H7 (cell line): Measurements from ENCODE around the gene ABCG8. TPM values are rescaled to one million over a fixed set of nuclear protein-coding genes. Genes with fewer than 3 reads are reported as not detected.

Source experiments
- DNase-seq: peaks from one replicate; pipeline ENCODE4 v3.0.0; 2012
- H3K27me3 ChIP-seq: 2 replicates; pipeline ENCODE4 v1.6.0; 2011; ENCODE audit warnings: mild to moderate bottlenecking, low read length; ENCODE audit not compliant: control insufficient read depth, insufficient read depth
- H3K36me3 ChIP-seq: replicated peaks from 2 replicates; pipeline ENCODE4 v1.5.1; 2011; ENCODE audit warnings: low read length; ENCODE audit not compliant: control insufficient read depth, insufficient read depth
- H3K4me3 ChIP-seq: 2 replicates; pipeline ENCODE4 v1.5.1; 2011; ENCODE audit warnings: low read depth, mild to moderate bottlenecking, control low read depth, low read length, moderate library complexity; ENCODE audit not compliant: insufficient read depth
- total RNA-seq: library from RNA; depleted of rRNA; stranded (reverse); fragments of >200 nt; shearing (Covaris generic); gene quantifications from 2 replicates; pipeline ENCODE4 v1.2.3, GENCODE V29; 2014

The ABCG8 gene
- total RNA-seq, 1 experiment from 2014 or later = not detected

DNA sequence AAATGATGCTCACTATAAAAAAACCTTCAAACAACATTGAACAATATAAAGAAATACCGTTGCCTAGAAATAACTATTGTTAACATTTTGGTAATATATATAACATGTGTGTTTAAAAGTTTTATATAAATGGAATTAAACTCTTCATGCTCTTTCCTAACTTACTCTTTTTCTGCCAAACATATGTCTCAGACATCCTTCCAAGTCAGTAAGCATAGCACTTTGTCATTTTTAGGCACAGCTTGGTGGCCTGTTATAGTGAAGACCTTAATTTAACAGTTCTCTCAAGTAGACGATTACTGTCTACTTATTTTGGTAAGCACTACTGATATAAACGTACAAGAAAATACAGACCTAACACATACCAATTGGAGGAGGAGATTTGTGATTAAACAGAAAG lies 24.1 kb upstream of the ABCG8 start:
- no peaks in the 10 kb centered on the region for H3K36me3 ChIP-seq
- H3K4me3 ChIP-seq = no peak overlapping the region
- H3K27me3 ChIP-seq = no peaks in the 10 kb centered on the region
- DNase-seq = no peak

DNA sequence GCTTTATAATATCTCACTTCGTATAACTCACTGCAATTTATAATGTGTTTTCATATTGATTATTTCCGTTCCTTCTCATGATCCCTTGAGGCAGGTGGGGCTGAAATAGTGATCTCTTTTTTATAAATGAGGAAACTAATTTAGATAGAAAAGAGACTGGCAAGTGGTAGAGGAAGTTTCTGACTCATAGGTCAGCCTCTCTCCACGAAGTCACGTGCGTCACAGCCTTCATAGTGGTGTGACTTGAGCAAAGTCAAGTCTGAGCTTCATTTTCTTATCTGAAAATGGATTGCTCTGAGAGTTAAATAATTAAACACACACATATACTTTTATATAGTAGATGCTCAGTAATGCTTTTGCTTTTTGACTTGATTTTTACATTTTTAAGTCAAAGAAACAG lies 20.0 kb upstream of the ABCG8 start:
- Histone ChIP-seq H3K36me3 (no peaks in the 10 kb centered on the region), H3K27me3 (no peaks in the 10 kb centered on the region), H3K4me3 (no peak overlapping the region)
- no peak for DNase-seq

GRCh38 chr2:43819491-43820163 lies 19.1 kb upstream of the ABCG8 start:
- no peak overlapping the region for H3K4me3 ChIP-seq
- no peaks in the 10 kb centered on the region for H3K27me3 ChIP-seq
- H3K36me3 ChIP-seq = no peaks in the 10 kb centered on the region
- no peak for DNase-seq

DNA sequence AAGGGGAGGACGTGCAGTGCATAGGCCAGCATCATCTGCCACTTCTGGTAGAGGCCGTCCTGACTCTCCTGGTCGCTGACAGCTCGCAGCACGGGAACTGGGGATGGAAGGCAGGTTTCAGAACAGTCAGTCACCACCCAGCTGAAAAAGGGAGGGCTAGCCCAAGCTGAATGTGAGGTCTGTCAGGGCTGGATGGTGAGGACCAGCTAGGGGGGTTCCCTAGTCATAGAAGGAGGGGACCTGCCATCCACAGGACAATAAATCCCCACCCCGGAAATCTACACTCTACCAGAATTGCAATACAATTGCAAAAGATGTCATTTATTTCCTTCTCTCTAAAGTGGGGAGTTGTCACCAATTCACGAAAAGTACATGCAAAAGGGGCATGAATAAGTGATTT lies 15.9 kb upstream of the ABCG8 start:
- Histone ChIP-seq H3K4me3 (no peak overlapping the region), H3K27me3 (no peaks in the 10 kb centered on the region), H3K36me3 (no peaks in the 10 kb centered on the region)
- no peak for DNase-seq

GRCh38 chr2:43823751-43824150 lies 15.0 kb upstream of the ABCG8 start:
- DNase-seq = peak; percentile 13
- H3K4me3 ChIP-seq = no peak overlapping the region
- no peaks in the 10 kb centered on the region for H3K27me3 ChIP-seq
- no peaks in the 10 kb centered on the region for H3K36me3 ChIP-seq

GRCh38 chr2:43824512-43824911 lies 14.3 kb upstream of the ABCG8 start:
- H3K36me3 ChIP-seq = no peaks in the 10 kb centered on the region
- no peak for DNase-seq
- no peak overlapping the region for H3K4me3 ChIP-seq
- H3K27me3 ChIP-seq = no peaks in the 10 kb centered on the region

GRCh38 chr2:43824951-43825493 lies 13.7 kb upstream of the ABCG8 start:
- Histone ChIP-seq H3K36me3 (no peaks in the 10 kb centered on the region), H3K27me3 (no peaks in the 10 kb centered on the region), H3K4me3 (no peak overlapping the region)
- DNase-seq = peak; percentile 2

- Histone ChIP-seq H3K4me3 (no peak overlapping the region), H3K27me3 (no peaks in the 10 kb centered on the region), H3K36me3 (no peaks in the 10 kb centered on the region)
- DNase-seq = no peak
Measured at GRCh38 chr2:43825841-43826240, 12.9 kb upstream of the ABCG8 start.

DNA sequence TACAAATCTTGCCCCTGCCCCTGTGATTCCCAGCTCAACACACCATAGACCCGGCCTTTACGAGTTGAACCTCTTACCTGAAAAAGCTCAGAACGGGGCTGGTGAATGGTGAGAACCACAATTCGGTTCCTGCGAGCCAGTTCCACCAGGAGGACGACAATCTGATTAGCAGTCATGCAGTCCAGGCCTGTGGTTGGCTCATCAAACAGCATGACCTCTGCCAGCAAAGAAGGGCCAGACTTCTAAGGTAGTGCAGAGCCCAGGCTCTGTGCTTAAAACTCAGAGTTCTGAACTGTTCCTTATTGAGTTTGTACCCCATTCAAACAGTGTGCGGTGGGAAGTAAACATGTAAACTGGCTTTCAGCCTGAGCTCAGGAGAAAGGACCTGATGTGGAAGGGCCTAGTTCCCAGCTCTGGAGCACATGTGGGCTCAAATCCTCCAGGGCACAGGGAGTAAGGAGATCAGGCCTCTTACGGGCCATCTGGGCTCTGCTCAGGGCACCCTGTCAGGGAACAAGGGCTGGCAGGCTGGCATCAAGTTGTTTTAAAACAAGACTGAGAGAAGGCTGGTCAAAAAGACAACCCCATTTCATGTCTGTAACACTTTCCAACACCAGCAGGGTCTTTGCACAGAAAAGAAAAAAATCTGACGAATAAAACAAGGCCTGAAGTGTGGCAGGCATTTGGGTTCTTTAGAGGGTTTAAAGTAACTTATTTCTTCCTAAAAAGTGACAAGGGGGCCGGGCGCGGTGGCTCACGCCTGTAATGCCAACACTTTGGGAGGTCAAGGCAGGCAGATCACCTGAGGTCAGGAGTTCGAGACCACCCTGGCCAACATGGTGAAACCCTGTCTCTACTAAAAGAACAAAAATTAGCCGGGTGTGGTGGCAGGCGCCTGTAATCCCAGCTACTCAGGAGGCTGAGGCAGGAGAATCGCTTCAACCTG lies 12.2 kb upstream of the ABCG8 start:
- DNase-seq = peak; percentile 4
- Histone ChIP-seq H3K27me3 (no peaks in the 10 kb centered on the region; the same call in 1 of the 2 replicates), H3K36me3 (no peaks in the 10 kb centered on the region), H3K4me3 (no peak overlapping the region)

- Histone ChIP-seq H3K27me3 (no peaks in the 10 kb centered on the region; the same call in 1 of the 2 replicates), H3K4me3 (peak overlapping the region; percentile 29; the same call in 1 of the 2 replicates), H3K36me3 (no peaks in the 10 kb centered on the region)
- DNase-seq = peak; percentile 61
Measured at GRCh38 chr2:43831543-43832294, 7.1 kb upstream of the ABCG8 start.

GRCh38 chr2:43832457-43832856 lies 6.3 kb upstream of the ABCG8 start:
- no peaks in the 10 kb centered on the region; the same call in 1 of the 2 replicates for H3K27me3 ChIP-seq
- peak; percentile 17 for DNase-seq
- H3K4me3 ChIP-seq = no peak overlapping the region
- no peaks in the 10 kb centered on the region for H3K36me3 ChIP-seq

DNA sequence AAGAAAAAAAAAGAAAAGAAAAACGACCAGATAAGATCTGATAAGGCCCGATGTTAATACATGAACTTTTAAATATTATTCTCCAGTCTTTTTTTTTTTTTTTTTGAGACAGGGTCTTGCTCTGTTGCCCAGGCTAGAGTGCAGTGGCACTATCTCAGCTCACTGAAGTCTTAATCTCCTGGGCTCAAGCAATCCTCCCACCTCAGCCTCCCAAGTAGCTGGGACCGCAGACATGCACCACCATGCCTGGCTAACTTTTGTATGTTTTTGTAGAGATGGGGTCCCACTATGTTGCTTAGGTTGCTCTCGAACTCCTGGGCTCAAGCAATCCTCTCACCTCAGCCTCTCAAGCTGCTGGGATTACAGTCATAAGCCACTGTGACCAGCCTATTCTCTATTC lies 1.7 kb upstream of the ABCG8 start:
- no peak for DNase-seq
- Histone ChIP-seq H3K36me3 (no peaks in the 10 kb centered on the region), H3K4me3 (no peak overlapping the region), H3K27me3 (no peaks in the 10 kb centered on the region)

DNA sequence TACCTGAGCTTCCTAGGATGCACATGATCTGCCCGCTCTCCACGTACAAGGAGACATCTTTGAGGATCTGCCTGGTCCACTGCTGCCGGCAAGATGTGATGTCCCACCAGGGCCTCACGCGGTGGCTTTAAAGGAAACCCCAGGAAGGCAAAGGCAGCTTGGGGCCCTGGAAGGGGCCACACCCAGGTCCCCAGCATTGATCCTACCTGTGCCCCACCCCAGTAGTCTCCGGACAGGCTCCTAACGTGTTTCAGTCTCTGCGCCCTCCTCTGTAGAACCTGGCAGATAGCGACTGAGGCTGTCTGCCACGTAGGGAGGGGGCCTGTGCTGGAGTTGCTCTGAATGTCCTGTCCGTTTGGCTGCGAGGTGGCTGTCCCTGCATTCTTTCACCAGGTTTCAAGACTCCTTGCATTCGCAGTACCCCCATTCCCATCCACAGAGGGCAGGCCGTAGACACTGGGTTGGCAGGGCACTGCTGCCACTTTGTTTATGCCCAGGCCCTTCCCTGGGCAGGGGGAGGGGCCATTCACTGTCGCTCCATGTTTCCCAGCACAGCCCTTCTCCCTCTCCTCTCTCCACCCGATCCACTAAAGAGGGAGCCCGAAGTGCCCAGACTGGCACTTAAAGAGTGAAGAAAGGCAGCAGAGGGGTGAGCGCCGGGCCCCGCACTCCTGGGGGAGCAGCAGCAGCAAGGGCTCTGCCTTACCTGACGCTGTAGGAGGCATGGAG lies 776 bp upstream of the ABCG8 start:
- no peak overlapping the region for H3K4me3 ChIP-seq
- no peaks in the 10 kb centered on the region for H3K27me3 ChIP-seq
- peak; percentile 27 for DNase-seq
- no peaks in the 10 kb centered on the region for H3K36me3 ChIP-seq
